Activated T-helper 2 cell treated with anti-CD3 and anti-CD28 coated beads, Interferon-gamma antibody, Interleukin-2, Interleukin-4, amounts not matched to agents 10 μg/mL and 5 μg/mL and 100 μg/mL, durations not matched to agents 14 hours and 24 hours and 36 hours (primary cell): ENCODE measurements around the gene TMED5. TPM values are rescaled to one million over a fixed set of nuclear protein-coding genes. Genes with fewer than 3 reads are reported as not detected.
A peak's percentile ranks its signal among the peaks of the same experiment; 100 is the strongest.
"Not testable (repeated sequence)": the region's sequence is repeated elsewhere in the genome, so short reads cannot be mapped to it uniquely, and the experiment has no call there.

ENCODE experiments used
- DNase-seq: peaks from one replicate; pipeline ENCODE4 v3.0.0; 2021; ENCODE audit warnings: low spot score
- H3K27ac Mint-ChIP-seq: one replicate; pipeline ENCODE4 v1.8.0; 2021; ENCODE audit warnings: mixed read lengths
- H3K27me3 Mint-ChIP-seq: one replicate; pipeline ENCODE4 v1.8.0; 2021; ENCODE audit warnings: low read depth, mixed read lengths
- H3K36me3 Mint-ChIP-seq: one replicate; pipeline ENCODE4 v1.8.0; 2021; ENCODE audit warnings: low read depth, mixed read lengths
- H3K4me1 Mint-ChIP-seq: one replicate; pipeline ENCODE4 v1.8.0; 2021; ENCODE audit warnings: low read depth, mixed read lengths
- H3K4me3 Mint-ChIP-seq: one replicate; pipeline ENCODE4 v1.8.0; 2021; ENCODE audit warnings: low read depth, mild to moderate bottlenecking, moderate library complexity, mixed read lengths
- H3K9me3 Mint-ChIP-seq: one replicate; pipeline ENCODE4 v1.8.0; 2021; ENCODE audit warnings: mixed read lengths
- intact Hi-C: fragments of 100-400 bp; cut with micrococcal nuclease; formaldehyde crosslinking; loops from one replicate; pipeline ENCODE4 v1.15.1; 2023
- total RNA-seq: library from RNA; stranded (reverse); gene quantifications from 2 replicates; pipeline ENCODE4 v1.2.3, GENCODE V29; 2022

TMED5 gene
- 58.6 and 60.4 TPM in 2 replicates for total RNA-seq

- H3K36me3 Mint-ChIP-seq: peaks cover 53% of the 10 kb centered on the region
- H3K27ac Mint-ChIP-seq: peak within 1 kb of the TSS; percentile 99
- no peaks in the 10 kb centered on the region for H3K27me3 Mint-ChIP-seq
- H3K4me1 Mint-ChIP-seq: peaks cover 52% of the 10 kb centered on the region
- intact Hi-C loops: loop anchor here (1.0 to 10.0 kb wide), 7 partner anchors 9 to 667 kb away; partner anchors contain the start of genes DIPK1A, MTF2 and RPL5
- peak; percentile 97 for DNase-seq
- H3K4me3 Mint-ChIP-seq: peak within 1 kb of the TSS; percentile 97
- H3K9me3 Mint-ChIP-seq: no peaks in the 10 kb centered on the region
Observed at GRCh38 chr1:93179886-93180722, at the start of gene TMED5. TMED5 (minus strand) TSS chr1:93180413; CDS start chr1:93180242, 171 bp downstream.

GRCh38 chr1:93223023-93223675, 42.9 kb upstream of the TMED5 start:
- intact Hi-C loops: no loop called here
- Mint-ChIP-seq H3K4me1 (peaks cover 32% of the 10 kb centered on the region), H3K27ac (no peak overlapping the region), H3K9me3 (peaks cover 7% of the 10 kb centered on the region), H3K36me3 (peaks cover 70% of the 10 kb centered on the region), H3K27me3 (no peaks in the 10 kb centered on the region), H3K4me3 (no peak overlapping the region)
- no peak for DNase-seq

- H3K27ac Mint-ChIP-seq: no peak overlapping the region
- peaks cover 35% of the 10 kb centered on the region for H3K4me1 Mint-ChIP-seq
- no peak for DNase-seq
- intact Hi-C loops: no loop called here
- peaks cover 79% of the 10 kb centered on the region for H3K36me3 Mint-ChIP-seq
- H3K9me3 Mint-ChIP-seq: peaks cover 7% of the 10 kb centered on the region
- H3K4me3 Mint-ChIP-seq: no peak overlapping the region
- H3K27me3 Mint-ChIP-seq: no peaks in the 10 kb centered on the region
Observed at GRCh38 chr1:93221913-93222312, 41.7 kb upstream of the TMED5 start.

- H3K9me3 Mint-ChIP-seq, H3K4me3 Mint-ChIP-seq, intact Hi-C loops, DNase-seq, H3K27me3 Mint-ChIP-seq: not testable (repeated sequence)
- H3K4me1 Mint-ChIP-seq: peaks cover 35% of the 10 kb centered on the region
- peaks cover 77% of the 10 kb centered on the region for H3K36me3 Mint-ChIP-seq
- H3K27ac Mint-ChIP-seq: peak overlapping the region; percentile 2
Observed at GRCh38 chr1:93220716-93221115, 40.5 kb upstream of the TMED5 start.

GRCh38 chr1:93219443-93219842, 39.2 kb upstream of the TMED5 start:
- Mint-ChIP-seq H3K9me3 (peaks cover 7% of the 10 kb centered on the region), H3K36me3 (peaks cover 76% of the 10 kb centered on the region), H3K27me3 (no peaks in the 10 kb centered on the region), H3K4me3 (peak overlapping the region; percentile 52), H3K4me1 (peaks cover 35% of the 10 kb centered on the region), H3K27ac (peak overlapping the region; percentile 64)
- DNase-seq: peak; percentile 33
- intact Hi-C loops: loop anchor here (1.0 kb wide), 1 partner anchor 38 kb away; no protein-coding TSS in a partner anchor

- intact Hi-C loops: no loop called here
- Mint-ChIP-seq H3K9me3 (no peaks in the 10 kb centered on the region), H3K27me3 (no peaks in the 10 kb centered on the region), H3K27ac (no peak overlapping the region), H3K4me1 (peaks cover 31% of the 10 kb centered on the region), H3K4me3 (no peak overlapping the region), H3K36me3 (peaks cover 64% of the 10 kb centered on the region)
- no peak for DNase-seq
Observed at GRCh38 chr1:93215322-93215721, 35.1 kb upstream of the TMED5 start.

GRCh38 chr1:93207211-93207610, 27.0 kb upstream of the TMED5 start:
- Mint-ChIP-seq H3K4me1 (no peaks in the 10 kb centered on the region), H3K36me3 (peaks cover 43% of the 10 kb centered on the region), H3K27ac (no peak overlapping the region), H3K4me3 (no peak overlapping the region), H3K9me3 (no peaks in the 10 kb centered on the region), H3K27me3 (no peaks in the 10 kb centered on the region)
- intact Hi-C loops: no loop called here
- DNase-seq: no peak

- no peak overlapping the region for H3K27ac Mint-ChIP-seq
- no peak for DNase-seq
- no peaks in the 10 kb centered on the region for H3K4me1 Mint-ChIP-seq
- peaks cover 45% of the 10 kb centered on the region for H3K36me3 Mint-ChIP-seq
- intact Hi-C loops: no loop called here
- no peaks in the 10 kb centered on the region for H3K27me3 Mint-ChIP-seq
- no peak overlapping the region for H3K4me3 Mint-ChIP-seq
- H3K9me3 Mint-ChIP-seq: no peaks in the 10 kb centered on the region
Observed at GRCh38 chr1:93206567-93206954, 26.3 kb upstream of the TMED5 start.

GRCh38 chr1:93205892-93206566, 25.8 kb upstream of the TMED5 start:
- no peak for DNase-seq
- H3K27ac Mint-ChIP-seq: no peak overlapping the region
- intact Hi-C loops: no loop called here
- H3K9me3 Mint-ChIP-seq: no peaks in the 10 kb centered on the region
- H3K4me1 Mint-ChIP-seq: no peaks in the 10 kb centered on the region
- H3K4me3 Mint-ChIP-seq: no peak overlapping the region
- no peaks in the 10 kb centered on the region for H3K27me3 Mint-ChIP-seq
- peaks cover 42% of the 10 kb centered on the region for H3K36me3 Mint-ChIP-seq

GRCh38 chr1:93200714-93201113, 20.5 kb upstream of the TMED5 start:
- peaks cover 4% of the 10 kb centered on the region for H3K4me1 Mint-ChIP-seq
- H3K27me3 Mint-ChIP-seq: no peaks in the 10 kb centered on the region
- H3K4me3 Mint-ChIP-seq: no peak overlapping the region
- H3K27ac Mint-ChIP-seq: no peak overlapping the region
- intact Hi-C loops: no loop called here
- H3K36me3 Mint-ChIP-seq: peaks cover 35% of the 10 kb centered on the region
- no peaks in the 10 kb centered on the region for H3K9me3 Mint-ChIP-seq
- DNase-seq: no peak

GRCh38 chr1:93200086-93200620, 19.9 kb upstream of the TMED5 start:
- Mint-ChIP-seq H3K36me3 (peaks cover 40% of the 10 kb centered on the region), H3K27ac (no peak overlapping the region), H3K27me3 (no peaks in the 10 kb centered on the region), H3K4me1 (peaks cover 6% of the 10 kb centered on the region), H3K9me3 (no peaks in the 10 kb centered on the region), H3K4me3 (no peak overlapping the region)
- intact Hi-C loops: no loop called here
- DNase-seq: no peak

GRCh38 chr1:93199150-93199549, 18.9 kb upstream of the TMED5 start:
- no peak overlapping the region for H3K4me3 Mint-ChIP-seq
- no peaks in the 10 kb centered on the region for H3K27me3 Mint-ChIP-seq
- intact Hi-C loops: no loop called here
- H3K4me1 Mint-ChIP-seq: peaks cover 12% of the 10 kb centered on the region
- H3K36me3 Mint-ChIP-seq: peaks cover 48% of the 10 kb centered on the region
- H3K27ac Mint-ChIP-seq: no peak overlapping the region
- no peak for DNase-seq
- H3K9me3 Mint-ChIP-seq: no peaks in the 10 kb centered on the region
